ENCODE results near the gene KRTAP4-2. TPM values are rescaled to one million over a fixed set of nuclear protein-coding genes. Genes with fewer than 3 reads are reported as not detected.
A peak's percentile ranks its signal among the peaks of the same experiment; 100 is the strongest.
"Not testable (repeated sequence)": the region's sequence is repeated elsewhere in the genome, so short reads cannot be mapped to it uniquely, and the experiment has no call there.

KRTAP4-2 gene
- total and polyA plus RNA-seq, 2 donors from 2014 or later = not detected

GRCh38 chr17:41160648-41161047 is 17.4 kb downstream of the KRTAP4-2 start, which contains the start of gene KRTAP4-4:
TSS of gene KRTAP4-4 (minus strand) at chr17:41160748. CDS start at chr17:41160691, 57 bp downstream.
- Histone ChIP-seq H3K27me3 (ENCODE audit: control insufficient read depth, insufficient read depth, low read length) (no peaks in the 10 kb centered on the region), H3K4me3 (ENCODE audit: low read length in 3 of 3) (no peak within 1 kb of the TSS), H3K4me1 (ENCODE audit: control insufficient read depth in 2 of 3, insufficient read depth in 2 of 3, low read depth in 1 of 3, low read length in 3 of 3) (no peaks in the 10 kb centered on the region), H3K27ac (ENCODE audit: low read depth in 2 of 2, low read length in 2 of 2) (no peak within 1 kb of the TSS), H3K36me3 (ENCODE audit: control insufficient read depth in 2 of 3, insufficient read depth in 3 of 3, low read length in 3 of 3) (no peaks in the 10 kb centered on the region), H3K9ac (ENCODE audit: low read length in 3 of 3) (no peak within 1 kb of the TSS), H3K9me3 (ENCODE audit: control insufficient read depth in 2 of 3, insufficient read depth in 1 of 3, low read length in 3 of 3) (no peaks in the 10 kb centered on the region)
- TF ChIP-seq CTCF (IDR thresholded peaks at IDR 0.05; ENCODE audit: borderline replicate concordance, extremely low read depth, insufficient read depth) = no peak
- FAIRE-seq (no peak), DNase-seq (no peak)
- intact Hi-C loops (cut with DNase I) = no loop called here

GRCh38 chr17:41160190-41160589 is 17.8 kb downstream of the KRTAP4-2 start:
- FAIRE-seq; H3K36me3 ChIP-seq (ENCODE audit: control insufficient read depth in 2 of 3, insufficient read depth in 3 of 3, low read length in 3 of 3); H3K27ac ChIP-seq (ENCODE audit: low read depth in 2 of 2, low read length in 2 of 2); H3K9me3 ChIP-seq (ENCODE audit: control insufficient read depth in 2 of 3, insufficient read depth in 1 of 3, low read length in 3 of 3); H3K4me1 ChIP-seq (ENCODE audit: control insufficient read depth in 2 of 3, insufficient read depth in 2 of 3, low read depth in 1 of 3, low read length in 3 of 3); H3K27me3 ChIP-seq (ENCODE audit: control insufficient read depth, insufficient read depth, low read length); intact Hi-C loops (cut with DNase I); H3K9ac ChIP-seq (ENCODE audit: low read length in 3 of 3); H3K4me3 ChIP-seq (ENCODE audit: low read length in 3 of 3): not testable (repeated sequence)
- peak in 1 of 5 donors; percentile 35 for DNase-seq

- no peaks in the 10 kb centered on the region for H3K27me3 ChIP-seq (ENCODE audit: control insufficient read depth, insufficient read depth, low read length)
Observed at GRCh38 chr17:41153856-41154255, 24.2 kb downstream of the KRTAP4-2 start.

GRCh38 chr17:41151525-41151924 is 26.5 kb downstream of the KRTAP4-2 start:
- H3K27ac ChIP-seq (ENCODE audit: low read depth in 2 of 2, low read length in 2 of 2) = no peak overlapping the region
- H3K9me3 ChIP-seq (ENCODE audit: control insufficient read depth in 2 of 3, insufficient read depth in 1 of 3, low read length in 3 of 3) = no peaks in the 10 kb centered on the region
- intact Hi-C loops (cut with DNase I) = no loop called here
- no peaks in the 10 kb centered on the region for H3K36me3 ChIP-seq (ENCODE audit: control insufficient read depth in 2 of 3, insufficient read depth in 3 of 3, low read length in 3 of 3)
- H3K9ac ChIP-seq (ENCODE audit: low read length in 3 of 3) = no peak overlapping the region
- H3K4me3 ChIP-seq (ENCODE audit: low read length in 3 of 3) = no peak overlapping the region
- DNase-seq (no peak), FAIRE-seq (no peak)
- TF ChIP-seq CTCF (IDR thresholded peaks at IDR 0.05; ENCODE audit: borderline replicate concordance, extremely low read depth, insufficient read depth) = no peak
- no peaks in the 10 kb centered on the region for H3K27me3 ChIP-seq (ENCODE audit: control insufficient read depth, insufficient read depth, low read length)
- H3K4me1 ChIP-seq (ENCODE audit: control insufficient read depth in 2 of 3, insufficient read depth in 2 of 3, low read depth in 1 of 3, low read length in 3 of 3) = no peaks in the 10 kb centered on the region

More at GRCh38 chr17:41153856-41154255, 24.2 kb downstream of the KRTAP4-2 start:
- Histone ChIP-seq H3K4me3 (ENCODE audit: low read length in 3 of 3) (no peak overlapping the region), H3K4me1 (ENCODE audit: control insufficient read depth in 2 of 3, insufficient read depth in 2 of 3, low read depth in 1 of 3, low read length in 3 of 3) (no peaks in the 10 kb centered on the region), H3K27ac (ENCODE audit: low read depth in 2 of 2, low read length in 2 of 2) (no peak overlapping the region), H3K9ac (ENCODE audit: low read length in 3 of 3) (no peak overlapping the region), H3K36me3 (ENCODE audit: control insufficient read depth in 2 of 3, insufficient read depth in 3 of 3, low read length in 3 of 3) (no peaks in the 10 kb centered on the region), H3K9me3 (ENCODE audit: control insufficient read depth in 2 of 3, insufficient read depth in 1 of 3, low read length in 3 of 3) (no peaks in the 10 kb centered on the region)
- TF ChIP-seq CTCF (IDR thresholded peaks at IDR 0.05; ENCODE audit: borderline replicate concordance, extremely low read depth, insufficient read depth) = no peak
- intact Hi-C loops (cut with DNase I) = no loop called here
- FAIRE-seq (no peak), DNase-seq (no peak)

Data from kidney (tissue), 14 donors.